Suppressor macrophage treated with lipopolysaccharide for 1 hour (primary cell): Measurements from ENCODE around the gene ATAD5.
A peak's percentile ranks its signal among the peaks of the same experiment; 100 is the strongest.
"Not testable (repeated sequence)": the region's sequence is repeated elsewhere in the genome, so short reads cannot be mapped to it uniquely, and the experiment has no call there.

ENCODE experiments used
- DNase-seq, 3 donors: peaks; one replicate each; pipeline ENCODE4 v3.0.0-alpha.2; 2020 to 2022

Gene ATAD5

GRCh38 chr17:30831663-30832437 lies at the start of gene ATAD5:
Gene ATAD5, plus strand, starts transcription at chr17:30831966. Its CDS starts 382 bp downstream, at chr17:30832348.
- peak; percentile 93 to 96 (median 95) for DNase-seq

GRCh38 chr17:30782206-30782605 lies 49.6 kb upstream of the ATAD5 start:
- no peak for DNase-seq

- DNase-seq, result no peak
Observed at GRCh38 chr17:30788918-30789317, 42.8 kb upstream of the ATAD5 start.

- DNase-seq, result no peak
Observed at GRCh38 chr17:30790279-30790678, 41.5 kb upstream of the ATAD5 start.

GRCh38 chr17:30793282-30793977 lies 38.3 kb upstream of the ATAD5 start:
- no peak for DNase-seq

GRCh38 chr17:30794372-30794771 lies 37.4 kb upstream of the ATAD5 start:
- no peak for DNase-seq

- no peak for DNase-seq
Observed at GRCh38 chr17:30796016-30796415, 35.8 kb upstream of the ATAD5 start.

- no peak for DNase-seq
Observed at GRCh38 chr17:30801671-30802070, 30.1 kb upstream of the ATAD5 start.

GRCh38 chr17:30805944-30806456 lies 25.8 kb upstream of the ATAD5 start:
- DNase-seq, result peak in 2 of 3 donors; percentile 19 to 32

- DNase-seq, result no peak
Observed at GRCh38 chr17:30807896-30808295, 23.9 kb upstream of the ATAD5 start.

- peak; percentile 56 to 78 (median 68) for DNase-seq
Observed at GRCh38 chr17:30808785-30809286, 22.9 kb upstream of the ATAD5 start.

- DNase-seq, result no peak
Observed at GRCh38 chr17:30809867-30810266, 21.9 kb upstream of the ATAD5 start.

- no peak for DNase-seq
Observed at GRCh38 chr17:30812218-30813177, 19.3 kb upstream of the ATAD5 start.

GRCh38 chr17:30814236-30814635 lies 17.5 kb upstream of the ATAD5 start:
- not testable (repeated sequence) for DNase-seq

GRCh38 chr17:30814860-30815259 lies 16.9 kb upstream of the ATAD5 start:
- DNase-seq, result peak; percentile 56 to 61 (median 59)

- DNase-seq, result no peak
Observed at GRCh38 chr17:30816165-30816564, 15.6 kb upstream of the ATAD5 start.

- peak in 1 of 3 donors; percentile 26 for DNase-seq
Observed at GRCh38 chr17:30819971-30820705, 11.6 kb upstream of the ATAD5 start.

- peak in 2 of 3 donors; percentile 50 for DNase-seq
Observed at GRCh38 chr17:30821871-30822723, 9.7 kb upstream of the ATAD5 start.

GRCh38 chr17:30822919-30823318 lies 8.8 kb upstream of the ATAD5 start:
- peak; percentile 39 to 65 (median 54) for DNase-seq

GRCh38 chr17:30823421-30823820 lies 8.3 kb upstream of the ATAD5 start:
- no peak for DNase-seq

GRCh38 chr17:30824002-30824355 lies 7.8 kb upstream of the ATAD5 start:
- no peak for DNase-seq
